Activated CD4-positive, alpha-beta T cell treated with anti-CD3 and anti-CD28 coated beads, Interleukin-10, Interleukin-2, amounts not matched to agents 100 ng/mL and 50 ng/mL, durations not matched to agents 16 hours and 8 hours (primary cell): ENCODE results near the gene NCBP2L.
"Not testable (repeated sequence)": the region's sequence is repeated elsewhere in the genome, so short reads cannot be mapped to it uniquely, and the experiment has no call there.

Source experiments
- DNase-seq: peaks from one replicate; pipeline ENCODE4 v3.0.0-alpha.2; 2020

NCBP2L gene

DNA sequence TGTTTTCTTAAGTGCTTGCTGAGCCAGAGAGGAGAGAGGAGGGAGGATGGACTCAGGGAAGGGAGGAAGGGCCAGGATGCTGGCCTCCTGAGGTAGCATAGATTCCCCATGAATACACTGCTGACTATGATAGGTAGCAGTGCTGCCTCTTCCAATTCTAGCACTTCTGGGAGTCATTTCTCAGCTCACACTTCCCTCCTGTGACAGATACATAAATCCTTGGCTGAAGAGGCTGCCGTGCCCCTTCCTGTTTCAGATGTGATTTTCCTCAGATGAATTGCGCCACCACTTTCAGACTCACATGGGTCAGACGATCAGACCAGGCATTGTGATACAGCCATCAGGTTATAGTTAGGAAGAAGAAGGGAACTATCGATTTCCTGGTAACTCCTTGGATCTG is 24.3 kb upstream of the NCBP2L start:
- no peak for DNase-seq

GRCh38 chrX:107755721-107756120 is 21.8 kb upstream of the NCBP2L start:
- no peak for DNase-seq

DNA sequence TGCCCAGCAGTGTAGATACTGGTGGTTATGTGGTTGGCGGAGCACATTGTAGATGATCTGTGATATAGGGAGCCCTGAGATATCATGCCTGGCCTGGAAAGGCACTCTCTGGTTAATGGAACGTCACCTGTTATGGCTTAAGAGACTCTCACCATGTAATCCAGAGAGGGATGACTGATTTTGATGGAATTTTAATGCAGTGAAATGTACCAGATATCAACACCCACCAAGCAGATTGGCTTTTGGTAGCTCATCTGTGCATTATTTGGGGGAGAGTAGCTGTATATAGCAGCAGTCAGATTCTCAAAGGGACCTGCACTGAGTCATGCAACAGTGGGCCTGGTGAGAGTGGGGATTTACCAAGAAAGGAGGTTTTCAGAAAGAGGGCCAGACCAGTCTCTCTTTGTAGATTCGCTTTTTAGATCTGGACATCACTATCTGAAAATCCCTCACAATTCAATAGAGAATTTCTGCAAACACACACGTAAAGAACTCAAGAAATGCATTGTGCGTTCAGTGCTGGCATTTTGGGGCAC is 19.2 kb upstream of the NCBP2L start:
- no peak for DNase-seq

GRCh38 chrX:107760304-107761077 is 17.0 kb upstream of the NCBP2L start:
- no peak for DNase-seq

- DNase-seq, result no peak
Observed at GRCh38 chrX:107763647-107764046, 13.9 kb upstream of the NCBP2L start.

DNA sequence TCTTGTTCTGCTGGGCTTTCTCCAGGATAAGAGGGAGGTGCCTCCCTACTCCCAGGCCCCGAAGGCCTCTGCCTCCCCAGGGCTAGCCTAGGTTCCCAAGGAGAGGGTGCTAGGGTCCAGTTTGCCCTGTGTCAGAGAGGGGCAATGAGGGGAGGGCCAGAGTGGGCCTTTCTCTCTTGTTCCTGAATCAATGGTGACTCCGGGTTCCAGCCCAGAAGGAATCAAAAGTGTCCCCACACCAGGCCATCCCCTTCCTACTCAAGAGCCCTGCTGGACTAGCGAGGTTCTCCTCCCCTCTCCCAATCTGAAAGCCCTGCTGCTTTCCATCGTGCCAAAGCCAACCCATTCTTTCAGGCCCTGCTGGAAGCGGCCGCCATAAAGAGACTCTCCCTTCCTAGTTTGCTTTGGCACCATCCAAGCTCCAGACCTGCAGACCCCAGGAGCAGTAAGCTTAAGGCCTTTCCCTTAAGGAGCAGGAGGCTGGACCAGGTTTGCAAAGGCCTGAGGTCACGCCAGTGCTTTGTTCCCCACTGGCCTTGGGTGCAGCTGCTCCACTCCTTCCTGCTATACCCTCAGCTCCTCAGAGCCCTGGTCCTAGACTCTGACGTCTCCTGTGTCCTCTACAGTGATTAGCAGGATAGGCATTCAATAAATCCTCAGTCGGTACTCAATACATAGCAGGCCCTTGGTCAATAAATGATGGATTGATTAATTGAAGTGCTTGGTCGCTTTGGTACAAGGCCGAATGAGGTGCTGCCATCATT is 12.5 kb upstream of the NCBP2L start:
- DNase-seq, result no peak

DNA sequence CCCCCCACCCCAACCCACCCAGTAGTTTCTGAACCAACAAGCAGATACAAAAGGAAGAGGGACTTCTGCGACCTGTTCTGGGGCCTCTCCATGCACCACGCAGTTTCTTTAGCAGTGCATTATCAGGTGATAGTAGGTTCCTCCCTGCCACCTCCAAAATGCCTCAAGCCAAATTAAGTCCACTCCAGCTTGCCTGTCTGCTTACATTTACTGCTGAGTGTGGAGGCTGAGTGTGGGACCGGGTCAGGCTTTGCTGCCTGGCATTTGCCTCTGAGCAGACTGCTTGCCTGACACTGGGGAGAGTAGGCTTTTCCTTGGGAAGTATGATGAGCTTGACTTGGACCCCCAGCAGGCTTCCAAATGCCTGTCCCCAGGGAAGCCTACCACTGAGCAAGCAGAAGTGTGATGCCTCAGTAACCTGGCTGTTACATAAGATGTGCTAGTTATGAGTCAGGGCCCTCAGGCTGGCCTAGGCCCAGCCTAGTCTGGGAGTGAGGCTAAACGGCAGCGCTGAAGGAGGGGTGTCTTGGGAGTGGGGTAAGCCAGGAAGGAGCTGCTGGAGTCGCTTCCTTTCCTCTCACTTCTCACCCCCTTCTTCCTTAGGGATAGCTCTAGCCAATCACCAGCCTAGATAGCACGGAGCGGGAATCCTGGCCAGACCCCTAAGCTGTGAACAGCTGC is 10.9 kb upstream of the NCBP2L start:
- no peak for DNase-seq

DNA sequence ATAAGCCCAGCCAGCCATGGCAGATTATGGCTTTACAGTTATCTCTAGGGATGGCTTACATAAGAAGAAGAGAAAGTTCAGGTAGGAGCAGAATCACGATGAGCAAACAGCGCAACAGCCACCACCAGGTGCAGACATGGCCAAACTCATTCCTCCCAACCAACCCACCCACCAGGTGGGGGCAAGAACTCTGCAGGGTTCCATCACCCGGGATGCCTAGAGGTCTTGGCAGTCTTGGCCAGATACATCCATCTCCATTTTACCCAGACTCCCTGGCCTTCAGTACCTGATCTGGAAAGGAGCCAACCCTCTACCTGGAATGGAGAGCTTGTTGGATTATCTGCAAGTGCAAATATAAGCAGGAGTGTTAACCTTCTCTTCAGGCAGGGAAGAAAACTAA is 9.5 kb upstream of the NCBP2L start:
- no peak for DNase-seq

DNA sequence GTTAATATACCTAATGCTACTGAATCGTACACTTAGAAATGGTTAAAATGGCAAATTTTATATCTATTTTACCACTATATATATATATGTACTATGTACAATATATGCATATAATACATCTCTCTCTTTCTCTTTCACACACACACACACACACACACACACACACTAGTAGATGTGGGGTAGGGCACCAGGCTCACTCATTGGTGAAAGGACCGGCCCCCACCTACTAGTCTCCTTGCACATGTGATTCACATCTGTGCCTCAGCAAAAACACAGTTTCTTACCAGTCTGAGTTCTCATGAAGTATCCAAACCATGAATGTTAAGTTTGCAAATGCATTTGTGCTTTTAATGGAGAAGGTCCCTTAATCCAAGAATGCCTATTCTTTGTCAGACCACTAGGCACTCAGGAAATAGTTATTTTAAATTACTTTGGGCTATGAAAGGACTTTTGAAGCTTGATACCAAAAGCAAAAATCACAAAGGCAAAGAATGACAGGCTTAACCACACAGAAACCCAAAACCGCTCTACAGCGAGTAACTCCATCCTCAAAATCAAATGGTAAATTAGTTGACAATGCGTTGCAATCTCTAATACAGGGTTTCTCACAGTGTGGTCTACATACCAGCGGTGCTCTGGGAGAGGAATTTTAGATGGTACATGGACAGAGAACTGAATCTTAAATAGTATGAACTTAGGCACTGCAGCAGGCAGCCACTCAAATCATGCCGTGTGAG is 7.8 kb upstream of the NCBP2L start:
- DNase-seq, result no peak

- DNase-seq, result no peak
Observed at GRCh38 chrX:107773206-107773605, 4.3 kb upstream of the NCBP2L start.

- no peak for DNase-seq
Observed at GRCh38 chrX:107773906-107774435, 3.6 kb upstream of the NCBP2L start.

GRCh38 chrX:107775000-107775733 is 2.4 kb upstream of the NCBP2L start:
- DNase-seq, result no peak

- peak; percentile 48 for DNase-seq
Observed at GRCh38 chrX:107775734-107776511, 1.6 kb upstream of the NCBP2L start, which contains the start of gene TSC22D3. Gene TSC22D3 (minus strand): TSS chrX:107775787. CDS start chrX:107775419, 368 bp downstream.

- DNase-seq, result peak; percentile 85
Observed at GRCh38 chrX:107776649-107777535, 641 bp upstream of the NCBP2L start.

GRCh38 chrX:107780525-107780924 is 3.0 kb downstream of the NCBP2L start:
- DNase-seq, result no peak

GRCh38 chrX:107787827-107788226 is 10.3 kb downstream of the NCBP2L start:
- no peak for DNase-seq

DNA sequence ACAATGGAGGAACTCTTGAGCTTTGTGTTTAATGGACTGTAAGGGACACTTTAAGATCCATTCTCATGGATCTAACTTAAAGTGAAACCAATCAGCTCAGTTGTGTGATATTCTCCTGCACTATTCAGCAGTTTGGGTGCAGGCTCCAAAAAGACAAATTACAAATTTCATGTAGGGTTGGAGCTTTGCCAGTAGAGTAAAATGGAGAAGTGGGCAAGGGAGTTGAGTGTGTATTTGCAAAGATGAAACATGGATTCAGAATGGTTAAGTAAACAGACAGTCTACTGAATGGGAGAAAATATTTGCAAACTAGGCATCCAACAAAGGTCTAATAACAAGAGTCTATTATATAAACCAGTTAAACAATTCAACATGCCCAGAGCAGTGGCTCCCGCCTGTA is 26.9 kb downstream of the NCBP2L start:
- DNase-seq, result no peak

DNA sequence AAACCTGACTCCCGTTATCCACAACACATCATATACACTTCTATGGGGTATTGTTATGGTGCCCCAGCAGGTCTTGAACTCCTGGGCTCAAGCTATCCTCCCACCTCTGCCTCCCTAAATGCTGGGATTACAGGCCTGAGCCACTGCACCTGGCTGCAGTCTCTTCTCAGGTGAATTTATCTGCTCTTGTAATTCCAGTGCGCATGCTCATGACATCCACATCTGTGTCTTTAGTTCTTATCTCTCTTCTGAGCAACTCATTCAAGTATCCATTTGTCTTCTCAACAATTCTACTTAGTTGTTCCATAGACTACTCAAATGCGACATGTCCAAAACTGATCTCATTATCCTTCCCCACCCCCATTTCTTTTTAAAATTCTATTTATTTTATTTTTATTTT is 27.6 kb downstream of the NCBP2L start:
- DNase-seq, result no peak

DNA sequence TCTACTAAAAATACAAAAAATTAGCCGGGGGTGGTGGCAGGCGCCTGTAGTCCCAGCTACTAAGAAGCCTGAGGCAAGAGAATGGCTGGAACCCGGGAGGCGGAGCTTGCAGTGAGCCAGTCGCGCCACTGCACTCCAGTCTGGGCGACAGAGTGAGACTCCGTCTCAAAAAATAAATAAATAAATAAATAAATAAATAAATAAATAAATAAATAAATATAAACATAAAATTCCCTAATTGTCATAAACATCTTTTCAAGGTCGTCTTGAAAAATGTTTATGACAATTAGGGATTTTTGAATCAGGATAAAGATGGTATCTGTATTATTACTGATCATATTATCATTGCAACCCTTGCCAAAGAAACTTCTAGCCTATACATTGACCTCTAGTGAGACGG is 32.5 kb downstream of the NCBP2L start:
- not testable (repeated sequence) for DNase-seq
